ENCODE data around the gene MRGPRG.
A peak's percentile ranks its signal among the peaks of the same experiment; 100 is the strongest.
"Not testable (repeated sequence)": the region's sequence is repeated elsewhere in the genome, so short reads cannot be mapped to it uniquely, and the experiment has no call there.

MRGPRG gene

GRCh38 chr11:3170756-3171650 is 47.6 kb downstream of the MRGPRG start:
- DNase-seq: no peak

DNA sequence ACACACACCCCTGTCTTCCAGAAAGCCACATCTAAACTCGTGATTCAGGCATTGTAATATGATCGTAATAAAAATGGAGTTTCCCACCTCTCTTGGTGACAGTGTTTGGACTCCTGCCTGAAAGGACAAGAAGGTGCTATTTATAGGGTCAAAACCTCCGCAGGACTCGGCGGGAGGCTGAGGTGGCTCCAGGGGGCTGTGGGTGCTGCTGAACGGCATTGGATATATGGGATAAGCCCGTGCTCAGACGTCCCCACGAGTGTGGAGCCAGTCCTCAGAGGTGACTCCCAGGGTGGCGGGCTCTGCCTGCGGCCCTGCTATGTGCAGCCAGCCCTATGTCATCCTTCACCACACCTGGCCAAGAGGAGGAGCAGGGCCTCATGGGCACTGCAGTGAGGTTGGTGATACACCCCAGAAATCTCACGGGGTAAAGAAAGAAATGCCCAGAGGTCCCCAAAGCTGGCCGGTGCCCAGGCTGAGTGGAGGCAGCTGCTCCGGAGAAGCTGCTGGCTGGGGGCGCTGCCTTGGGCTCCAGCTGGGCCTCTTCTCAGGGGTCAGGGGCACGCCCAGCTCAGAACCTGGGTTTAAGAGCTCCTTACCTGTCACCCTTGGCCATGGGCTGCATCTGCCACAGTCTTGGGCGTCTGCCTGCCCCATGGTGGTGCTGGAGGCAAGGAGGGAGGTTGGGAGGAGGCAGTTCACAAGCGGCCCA is 48.4 kb downstream of the MRGPRG start:
- no peak for DNase-seq

GRCh38 chr11:3169255-3170043 is 49.2 kb downstream of the MRGPRG start:
- peak; percentile 48 for DNase-seq

DNA sequence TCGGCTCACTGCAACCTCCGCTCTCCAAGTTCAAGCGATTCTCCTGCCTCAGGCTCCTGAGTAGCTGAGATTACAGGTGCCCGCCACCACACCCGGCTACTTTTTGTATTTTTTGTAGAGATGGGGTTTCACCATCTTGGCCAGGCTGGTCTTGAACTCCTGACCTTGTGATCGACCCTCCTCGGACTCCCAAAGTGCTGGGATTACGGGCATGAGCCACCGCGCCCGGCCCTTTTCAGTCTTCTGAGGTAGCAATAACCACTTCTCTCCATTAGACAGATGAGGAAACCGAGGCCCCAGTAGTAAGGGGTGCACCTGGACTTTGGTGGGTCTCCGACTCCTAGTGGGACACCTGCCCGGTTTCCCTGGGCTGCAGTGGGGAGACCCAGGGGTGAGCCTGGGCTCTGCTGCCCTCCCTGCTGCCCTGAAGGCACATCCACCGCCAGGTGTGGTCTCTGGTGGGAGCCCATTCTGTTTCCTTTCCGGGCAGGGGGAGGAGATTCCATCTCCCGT is 49.8 kb downstream of the MRGPRG start:
- DNase-seq: not testable (repeated sequence)
